Neural progenitor cell (in vitro differentiated cells): ENCODE results near the gene TSPAN18. TPM values are rescaled to one million over a fixed set of nuclear protein-coding genes. Genes with fewer than 3 reads are reported as not detected.

Experiments used
- DNase-seq: peaks from one replicate; pipeline ENCODE4 v3.0.0-alpha.2; 2016; ENCODE audit warnings: low spot score
- H2AFZ ChIP-seq: fragments of 200-600 bp; sonication (generic); replicated peaks from 2 replicates; pipeline ENCODE4 v1.6.1; 2016; ENCODE audit warnings: antibody characterized with exemption
- H3F3A ChIP-seq: fragments of 200-600 bp; sonication (generic); 2 replicates; pipeline ENCODE4 v1.6.1; 2016; ENCODE audit warnings: antibody characterized with exemption, low read depth
- H3K27ac ChIP-seq: fragments of 200-600 bp; sonication (generic); 2 replicates; pipeline ENCODE4 v1.5.1; 2016; ENCODE audit warnings: mild to moderate bottlenecking
- H3K27me3 ChIP-seq: fragments of 200-600 bp; sonication (generic); 2 replicates; pipeline ENCODE4 v1.6.1; 2016; ENCODE audit warnings: mild to moderate bottlenecking, moderate library complexity
- H3K36me3 ChIP-seq: fragments of 200-600 bp; sonication (generic); 2 replicates; pipeline ENCODE4 v1.5.1; 2016
- H3K4me1 ChIP-seq: fragments of 200-600 bp; sonication (generic); 2 replicates; pipeline ENCODE4 v1.6.1; 2016; ENCODE audit warnings: mixed run types
- H3K4me2 ChIP-seq: fragments of 200-600 bp; sonication (generic); 2 replicates; pipeline ENCODE4 v1.6.1; 2016
- H3K4me3 ChIP-seq: fragments of 200-600 bp; sonication (generic); 2 replicates; pipeline ENCODE4 v1.5.1; 2016
- H3K79me2 ChIP-seq: fragments of 200-600 bp; sonication (generic); 2 replicates; pipeline ENCODE4 v1.6.1; 2016; ENCODE audit warnings: low read depth
- H3K9ac ChIP-seq: fragments of 200-600 bp; sonication (generic); 2 replicates; pipeline ENCODE4 v1.6.1; 2016
- H3K9me3 ChIP-seq: fragments of 200-600 bp; sonication (generic); 2 replicates; pipeline ENCODE4 v1.5.1; 2016; ENCODE audit warnings: low read depth
- H4K20me1 ChIP-seq: fragments of 200-600 bp; sonication (generic); 2 replicates; pipeline ENCODE4 v1.6.1; 2016; ENCODE audit warnings: low read depth
- H3K27ac Mint-ChIP-seq: 3 replicates; pipeline ENCODE4 v1.8.0; 2021; ENCODE audit warnings: mixed read lengths
- H3K27me3 Mint-ChIP-seq: 2 replicates; pipeline ENCODE4 v1.8.0; 2022; ENCODE audit warnings: low read depth, mild to moderate bottlenecking, inconsistent platforms, moderate library complexity, mixed read lengths; ENCODE audit not compliant: insufficient read depth
- H3K36me3 Mint-ChIP-seq: 3 replicates; pipeline ENCODE4 v1.8.0; 2021; ENCODE audit warnings: mixed read lengths
- H3K4me1 Mint-ChIP-seq: 3 replicates; pipeline ENCODE4 v1.8.0; 2021; ENCODE audit warnings: mixed read lengths
- H3K4me3 Mint-ChIP-seq: 3 replicates; pipeline ENCODE4 v1.8.0; 2021; ENCODE audit warnings: mild to moderate bottlenecking, moderate library complexity, mixed read lengths
- H3K9me3 Mint-ChIP-seq: 3 replicates; pipeline ENCODE4 v1.8.0; 2020; ENCODE audit warnings: mixed read lengths
- CTCF ChIP-seq: fragments of 200-600 bp; sonication (generic); IDR thresholded peaks from 2 replicates; pipeline ENCODE4 v1.5.1; 2017; ENCODE audit warnings: antibody characterized with exemption, mild to moderate bottlenecking
- EZH2 ChIP-seq: fragments of 200-600 bp; sonication (generic); IDR thresholded peaks from 2 replicates; pipeline ENCODE4 v1.6.1; 2017; ENCODE audit warnings: antibody characterized with exemption, mild to moderate bottlenecking, moderate library complexity
- EZH2phosphoT487 ChIP-seq: fragments of 200-600 bp; sonication (generic); IDR thresholded peaks from 2 replicates; pipeline ENCODE4 v1.6.1; 2017; ENCODE audit warnings: antibody characterized with exemption
- total RNA-seq: library from RNA; depleted of rRNA; stranded (reverse); fragments of >200 nt; gene quantifications from 2 replicates; pipeline ENCODE4 v1.2.3, GENCODE V29; 2015; ENCODE audit warnings: low replicate concordance

The TSPAN18 gene
- total RNA-seq, 1 donor from 2014 or later = 16.5 TPM

DNA sequence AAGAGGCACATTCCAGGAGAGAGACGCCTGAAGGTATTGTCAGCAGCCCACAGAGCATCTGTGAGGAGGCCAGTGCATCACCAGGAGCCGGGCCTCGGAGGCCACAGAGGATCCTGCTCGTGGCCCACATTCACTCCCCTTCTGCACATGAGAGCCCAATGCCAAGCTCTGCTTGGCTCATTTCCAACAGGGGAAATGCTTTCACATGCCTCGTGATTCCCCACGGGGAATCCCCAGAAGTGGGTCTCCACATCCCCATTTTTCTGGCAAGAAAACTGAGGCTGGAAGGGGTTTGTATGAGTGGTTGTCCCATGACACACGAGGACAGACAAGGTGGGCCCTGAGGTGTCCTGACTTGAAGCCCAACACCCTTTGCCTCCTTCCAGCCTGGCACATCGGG lies 189.6 kb downstream of the TSPAN18 start:
- no peaks in the 10 kb centered on the region for H4K20me1 ChIP-seq
- no peak overlapping the region for H3K4me3 ChIP-seq
- no peaks in the 10 kb centered on the region for H3F3A ChIP-seq
- Mint-ChIP-seq H3K27ac (no peak overlapping the region), H3K4me3 (no peak overlapping the region), H3K4me1 (peaks cover 27% of the 10 kb centered on the region), H3K9me3 (no peaks in the 10 kb centered on the region), H3K27me3 (peaks cover 7% of the 10 kb centered on the region), H3K36me3 (peaks cover 16% of the 10 kb centered on the region)
- no peaks in the 10 kb centered on the region for H3K79me2 ChIP-seq
- H3K27me3 ChIP-seq = no peaks in the 10 kb centered on the region
- H3K27ac ChIP-seq = no peak overlapping the region
- peaks cover 17% of the 10 kb centered on the region for H3K4me1 ChIP-seq
- no peaks in the 10 kb centered on the region for H3K9me3 ChIP-seq
- no peak for TF ChIP-seq CTCF
- no peak for TF ChIP-seq EZH2
- no peak for TF ChIP-seq EZH2phosphoT487
- H3K36me3 ChIP-seq = no peaks in the 10 kb centered on the region
- H2AFZ ChIP-seq = no peak overlapping the region
- no peak overlapping the region for H3K4me2 ChIP-seq
- no peak overlapping the region for H3K9ac ChIP-seq
- no peak for DNase-seq

- Histone ChIP-seq H3K4me2 (no peak overlapping the region), H4K20me1 (no peaks in the 10 kb centered on the region), H3K4me1 (peaks cover 12% of the 10 kb centered on the region), H3K36me3 (no peaks in the 10 kb centered on the region), H3F3A (no peaks in the 10 kb centered on the region), H3K4me3 (no peak overlapping the region), H3K27me3 (no peaks in the 10 kb centered on the region), H3K9ac (no peak overlapping the region), H3K9me3 (no peaks in the 10 kb centered on the region), H3K79me2 (no peaks in the 10 kb centered on the region), H2AFZ (no peak overlapping the region), H3K27ac (no peak overlapping the region)
- no peak overlapping the region for H3K27ac Mint-ChIP-seq
- H3K27me3 Mint-ChIP-seq = peaks cover 7% of the 10 kb centered on the region
- peaks cover 19% of the 10 kb centered on the region for H3K36me3 Mint-ChIP-seq
- H3K9me3 Mint-ChIP-seq = no peaks in the 10 kb centered on the region
- no peak overlapping the region for H3K4me3 Mint-ChIP-seq
- DNase-seq = no peak
- H3K4me1 Mint-ChIP-seq = peaks cover 22% of the 10 kb centered on the region
- TF ChIP-seq CTCF (no peak), EZH2 (no peak), EZH2phosphoT487 (no peak)
Measured at GRCh38 chr11:44916801-44917385, 190.1 kb downstream of the TSPAN18 start.

GRCh38 chr11:44917741-44918140 lies 191.0 kb downstream of the TSPAN18 start:
- no peaks in the 10 kb centered on the region for H3F3A ChIP-seq
- H3K9ac ChIP-seq = no peak overlapping the region
- no peak overlapping the region for H2AFZ ChIP-seq
- peaks cover 21% of the 10 kb centered on the region for H3K36me3 Mint-ChIP-seq
- DNase-seq = no peak
- no peaks in the 10 kb centered on the region for H3K36me3 ChIP-seq
- no peak overlapping the region for H3K4me3 ChIP-seq
- H3K27ac Mint-ChIP-seq = peak overlapping the region; percentile 41
- peaks cover 8% of the 10 kb centered on the region for H3K4me1 ChIP-seq
- no peaks in the 10 kb centered on the region for H3K9me3 Mint-ChIP-seq
- peaks cover 5% of the 10 kb centered on the region for H3K27me3 Mint-ChIP-seq
- no peak overlapping the region for H3K4me3 Mint-ChIP-seq
- H3K27ac ChIP-seq = no peak overlapping the region
- no peak for TF ChIP-seq EZH2
- TF ChIP-seq EZH2phosphoT487 = no peak
- TF ChIP-seq CTCF = no peak
- H3K4me2 ChIP-seq = no peak overlapping the region
- H3K4me1 Mint-ChIP-seq = peaks cover 14% of the 10 kb centered on the region
- H3K79me2 ChIP-seq = no peaks in the 10 kb centered on the region
- no peaks in the 10 kb centered on the region for H3K9me3 ChIP-seq
- no peaks in the 10 kb centered on the region for H3K27me3 ChIP-seq
- H4K20me1 ChIP-seq = no peaks in the 10 kb centered on the region
